Esophagus (tissue), 2 donors: ENCODE results near the gene AQP10. TPM values are rescaled to one million over a fixed set of nuclear protein-coding genes. Genes with fewer than 3 reads are reported as not detected.
"Not testable (repeated sequence)": the region's sequence is repeated elsewhere in the genome, so short reads cannot be mapped to it uniquely, and the experiment has no call there.

Source experiments
- H3K27ac ChIP-seq, 2 donors: one replicate each; pipeline ENCODE4 v1.5.1; 2013; ENCODE audit warnings: low read depth in 2 of 2, mild to moderate bottlenecking in 2 of 2, inconsistent platforms in 1 of 2, low read length in 1 of 2, moderate library complexity in 1 of 2
- H3K27me3 ChIP-seq, 2 donors: one replicate each; pipeline ENCODE4 v1.6.1; 2013; ENCODE audit warnings: low read length in 2 of 2, control low read depth in 1 of 2, mild to moderate bottlenecking in 1 of 2; ENCODE audit not compliant: insufficient read depth in 2 of 2, control insufficient read depth in 1 of 2
- H3K36me3 ChIP-seq, 2 donors: one replicate each; pipeline ENCODE4 v1.6.1; 2013; ENCODE audit warnings: low read length in 1 of 2; ENCODE audit not compliant: control insufficient read depth in 2 of 2, insufficient read depth in 2 of 2
- H3K4me1 ChIP-seq, 2 donors: one replicate each; pipeline ENCODE4 v1.6.1; 2013; ENCODE audit warnings: low read length in 1 of 2; ENCODE audit not compliant: control insufficient read depth in 2 of 2, insufficient read depth in 2 of 2
- H3K4me3 ChIP-seq, 2 donors: one replicate each; pipeline ENCODE4 v1.5.1; 2013; ENCODE audit warnings: low read length in 2 of 2, mild to moderate bottlenecking in 2 of 2, low read depth in 1 of 2, moderate library complexity in 1 of 2
- H3K9me3 ChIP-seq, 2 donors: one replicate each; pipeline ENCODE4 v1.6.1; 2013; ENCODE audit warnings: mild to moderate bottlenecking in 2 of 2, low read depth in 1 of 2, low read length in 1 of 2, moderate library complexity in 1 of 2; ENCODE audit not compliant: control insufficient read depth in 2 of 2, insufficient read depth in 1 of 2
- WGBS, 2 donors: extraction: QIAGEN DNeasy Blood & Tissue Kit; methylation state at CpG; one replicate each; pipeline ENCODE4 v1.1.7; 2013; 5-methylcytosine and 5-hydroxymethylcytosine counted together
- polyA plus RNA-seq, 2 donors: library from polyadenylated mRNA; stranded (reverse); fragments of 200-250 nt; gene quantifications; one replicate each; pipeline ENCODE4 v1.2.3, GENCODE V29; 2013
- donor health status: healthy with polysubstance abuse.
- donor health status: Bipolar disorder and iron deficiency.

The AQP10 gene
- polyA plus RNA-seq, 2 donors: 0.02 TPM; not detected in 1

- Histone ChIP-seq H3K27ac (no peak overlapping the region), H3K36me3 (no peaks in the 10 kb centered on the region), H3K27me3 (no peaks in the 10 kb centered on the region), H3K9me3 (no peaks in the 10 kb centered on the region), H3K4me1 (no peaks in the 10 kb centered on the region), H3K4me3 (no peak overlapping the region)
- 72 to 85% methylated on average over 6 of the region's 6 CpGs for WGBS, 2 donors
Measured at GRCh38 chr1:154371436-154371835, 50.5 kb downstream of the AQP10 start.

GRCh38 chr1:154373777-154374357, 53.0 kb downstream of the AQP10 start:
- not testable (repeated sequence) for H3K27ac ChIP-seq, H3K9me3 ChIP-seq, H3K36me3 ChIP-seq, H3K4me3 ChIP-seq, H3K4me1 ChIP-seq, H3K27me3 ChIP-seq
- 70 to 85% methylated on average over 7 of the region's 7 CpGs for WGBS, 2 donors

Other genes with a start within 250 kb of the AQP10 start
- gene NUP210L, start 166.0 kb upstream of the AQP10 start, polyA plus RNA-seq: under 1 TPM in 1 of 2 donors, not detected in 1; 0.02 TPM
- 100 to 1,000 TPM in 1 of 2 donors, 10 to 100 TPM in 1; 88.1 to 178 TPM for gene TPM3, start 129.0 kb upstream of the AQP10 start, polyA plus RNA-seq
- gene CFAP141, start 114.8 kb upstream of the AQP10 start, polyA plus RNA-seq: not detected
- gene UBAP2L, start 100.1 kb upstream of the AQP10 start, polyA plus RNA-seq: 10 to 100 TPM; 50.9 to 52.7 TPM
- 10 to 100 TPM; 78.3 to 90.0 TPM for gene HAX1, start 48.5 kb upstream of the AQP10 start, polyA plus RNA-seq
- gene ATP8B2, start 4.4 kb downstream of the AQP10 start, polyA plus RNA-seq: 1 to 10 TPM; 4.3 to 6.7 TPM
- gene IL6R, start 84.2 kb downstream of the AQP10 start, polyA plus RNA-seq: 1 to 10 TPM; 2.7 to 3.4 TPM
- 1 to 10 TPM; 1.3 to 1.7 TPM for gene TDRD10, start 181.1 kb downstream of the AQP10 start, polyA plus RNA-seq
- 1 to 10 TPM; 1.5 to 2.1 TPM for gene SHE, start 181.3 kb downstream of the AQP10 start, polyA plus RNA-seq
- 10 to 100 TPM; 23.5 to 24.7 TPM for gene UBE2Q1, start 237.6 kb downstream of the AQP10 start, polyA plus RNA-seq
- gene CHRNB2, start 246.7 kb downstream of the AQP10 start, polyA plus RNA-seq: under 1 TPM; 0.11 to 0.18 TPM